Measurements from ENCODE around the gene RIPK3. TPM values are rescaled to one million over a fixed set of nuclear protein-coding genes. Genes with fewer than 3 reads are reported as not detected.
"Not testable (repeated sequence)": the region's sequence is repeated elsewhere in the genome, so short reads cannot be mapped to it uniquely, and the experiment has no call there.

The RIPK3 gene
- 1 to 10 TPM; 1.1 to 1.9 (median 1.4) TPM for total RNA-seq
- 1 to 10 TPM in 1 of 3 donors, under 1 TPM in 2; 0.94 to 1.7 (median 0.97) TPM for polyA plus RNA-seq
- long read RNA-seq, donor 1, result 0 reads
- long read RNA-seq, donor 2, partial matches to known transcripts, result 0 of 2 reads
- long read RNA-seq, donor 2, other reads (novel, unspliced or antisense), result 0 of 2 reads

GRCh38 chr14:24339284-24340151 lies at the start of gene RIPK3:
RIPK3 (minus strand) TSS chr14:24339991; CDS start chr14:24339826, 165 bp downstream.
- Histone ChIP-seq H3K9me3 (no peaks in the 10 kb centered on the region), H3K36me3 (ENCODE audit: insufficient read depth in 1 of 2, low read depth in 1 of 2) (no peaks in the 10 kb centered on the region), H3K4me1 (peaks cover 2% of the 10 kb centered on the region), H3K4me3 (peak within 1 kb of the TSS; percentile 53), H3K27ac (no peak within 1 kb of the TSS), H3K27me3 (ENCODE audit: insufficient read depth in 3 of 3, low read length in 2 of 3) (peaks cover 0 to 54% (median 9%) of the 10 kb centered on the region in 3 donors)
- WGBS, 3 donors, result 11 to 15% (median 13%) methylated on average over 47 to 51 of the region's 51 CpGs
- peak in 2 of 4 donors; percentile 30 to 45 for ATAC-seq
- TF ChIP-seq CTCF (IDR thresholded peaks at IDR 0.05), result no peak
- DNase-seq, result peak in 1 of 2 donors; percentile 66
- intact Hi-C loops (cut with DNase I), result no loop called here

- TF ChIP-seq CTCF (IDR thresholded peaks at IDR 0.05), result no peak
- intact Hi-C loops (cut with DNase I), result no loop called here
- ATAC-seq, result no peak
- no peaks in the 10 kb centered on the region for H3K4me1 ChIP-seq
- no peak for DNase-seq
- no peak overlapping the region for H3K4me3 ChIP-seq
- H3K27ac ChIP-seq, result no peak overlapping the region
- no peaks in the 10 kb centered on the region for H3K9me3 ChIP-seq
- no peaks in the 10 kb centered on the region for H3K36me3 ChIP-seq (ENCODE audit: insufficient read depth in 1 of 2, low read depth in 1 of 2)
- WGBS, 3 donors, result 42 to 46% (median 46%) methylated on average over 11 of the region's 11 CpGs
- H3K27me3 ChIP-seq (ENCODE audit: insufficient read depth in 3 of 3, low read length in 2 of 3), result peaks cover 0 to 33% (median 3%) of the 10 kb centered on the region in 3 donors
Measured at GRCh38 chr14:24389226-24389848, 49.5 kb upstream of the RIPK3 start.

GRCh38 chr14:24388474-24389179 lies 48.8 kb upstream of the RIPK3 start:
- WGBS, 3 donors, result 19 to 31% (median 24%) methylated on average over 2 of the region's 2 CpGs
- H3K27ac ChIP-seq, result no peak overlapping the region

GRCh38 chr14:24387579-24387978 lies 47.8 kb upstream of the RIPK3 start:
- H3K4me3 ChIP-seq; intact Hi-C loops (cut with DNase I); H3K27ac ChIP-seq; H3K9me3 ChIP-seq; DNase-seq; H3K36me3 ChIP-seq (ENCODE audit: insufficient read depth in 1 of 2, low read depth in 1 of 2); ATAC-seq; H3K4me1 ChIP-seq: not testable (repeated sequence)
- WGBS, 3 donors, result 82 to 89% (median 85%) methylated on average over 5 of the region's 5 CpGs
- peaks cover 0 to 33% (median 3%) of the 10 kb centered on the region in 3 donors for H3K27me3 ChIP-seq (ENCODE audit: insufficient read depth in 3 of 3, low read length in 2 of 3)

More at GRCh38 chr14:24388474-24389179, 48.8 kb upstream of the RIPK3 start:
- intact Hi-C loops (cut with DNase I), result no loop called here
- Histone ChIP-seq H3K27me3 (ENCODE audit: insufficient read depth in 3 of 3, low read length in 2 of 3) (peaks cover 0 to 39% (median 3%) of the 10 kb centered on the region in 3 donors), H3K9me3 (no peaks in the 10 kb centered on the region), H3K4me1 (no peaks in the 10 kb centered on the region), H3K36me3 (ENCODE audit: insufficient read depth in 1 of 2, low read depth in 1 of 2) (no peaks in the 10 kb centered on the region), H3K4me3 (no peak overlapping the region)
- ATAC-seq, result no peak
- DNase-seq, result no peak
- TF ChIP-seq CTCF (IDR thresholded peaks at IDR 0.05), result no peak

All from psoas muscle (tissue), 8 donors.